GM10266 (cell line): ENCODE results near the gene KIF5B.
"Not testable (repeated sequence)": the region's sequence is repeated elsewhere in the genome, so short reads cannot be mapped to it uniquely, and the experiment has no call there.

Source experiments
- DNase-seq: peaks from one replicate; pipeline ENCODE4 v3.0.0; 2012; ENCODE audit errors: extremely low spot score
- CTCF ChIP-seq: IDR thresholded peaks from 2 replicates; pipeline ENCODE4 v1.5.1; 2012; ENCODE audit warnings: mild to moderate bottlenecking, low read depth; ENCODE audit not compliant: control insufficient read depth, insufficient read depth; ENCODE audit errors: missing control alignments

Gene KIF5B

GRCh38 chr10:31977440-31978155, 78.6 kb downstream of the KIF5B start:
- DNase-seq, result no peak
- TF ChIP-seq CTCF, result no peak

- TF ChIP-seq CTCF, result no peak
- no peak for DNase-seq
Observed at GRCh38 chr10:31975157-31975765, 81.0 kb downstream of the KIF5B start.

GRCh38 chr10:31974434-31975124, 81.6 kb downstream of the KIF5B start:
- no peak for TF ChIP-seq CTCF
- DNase-seq, result no peak

- DNase-seq, result no peak
- no peak for TF ChIP-seq CTCF
Observed at GRCh38 chr10:31972519-31973041, 83.6 kb downstream of the KIF5B start.

GRCh38 chr10:31969847-31970246, 86.4 kb downstream of the KIF5B start:
- not testable (repeated sequence) for DNase-seq

GRCh38 chr10:31963589-31963980, 92.6 kb downstream of the KIF5B start:
- DNase-seq, result no peak
- TF ChIP-seq CTCF, result no peak

- no peak for DNase-seq
- no peak for TF ChIP-seq CTCF
Observed at GRCh38 chr10:31962826-31963588, 93.2 kb downstream of the KIF5B start.
